ENCODE data around the gene ATG101. TPM values are rescaled to one million over a fixed set of nuclear protein-coding genes. Genes with fewer than 3 reads are reported as not detected.

ATG101 gene
- total RNA-seq, 120 experiments from 2014 or later = 19.6 to 42.5 (median 31.5) TPM

Other genes with a start within 250 kb of the ATG101 start
- gene FIGNL2, start 221.3 kb upstream of the ATG101 start, total RNA-seq = 1 to 10 TPM in 119 of 120 experiments, under 1 TPM in 1; 0.93 to 4.3 (median 2.1) TPM
- gene ANKRD33, start 181.9 kb upstream of the ATG101 start, total RNA-seq = 1 to 10 TPM in 2 of 120 experiments, under 1 TPM in 30, not detected in 88; 0.17 to 1.7 (median 0.37) TPM
- gene ACVRL1, start 162.5 kb upstream of the ATG101 start, total RNA-seq = 10 to 100 TPM in 111 of 120 experiments, 1 to 10 TPM in 9; 5.8 to 41.3 (median 17.1) TPM
- gene ACVR1B, start 118.3 kb upstream of the ATG101 start, total RNA-seq = 10 to 100 TPM; 29.2 to 90.8 (median 62.6) TPM
- 100 to 1,000 TPM in 3 of 120 experiments, 10 to 100 TPM in 117; 27.0 to 168 (median 54.0) TPM for gene TAMALIN, start 63.0 kb upstream of the ATG101 start, total RNA-seq
- gene NR4A1, start 18.5 kb upstream of the ATG101 start, total RNA-seq = 100 to 1,000 TPM in 5 of 120 experiments, 10 to 100 TPM in 115; 13.1 to 194 (median 28.9) TPM
- 1 to 10 TPM in 2 of 120 experiments, under 1 TPM in 10, not detected in 108; 0.33 to 3.7 (median 0.55) TPM for gene SMIM41, start 9.7 kb downstream of the ATG101 start, total RNA-seq
- gene KRT80, start 122.0 kb downstream of the ATG101 start, total RNA-seq = under 1 TPM in 51 of 120 experiments, not detected in 69; 0.10 to 0.43 (median 0.19) TPM
- 1 to 10 TPM in 37 of 120 experiments, under 1 TPM in 12, not detected in 71; 0.36 to 4.9 (median 1.5) TPM for gene KRT7, start 163.3 kb downstream of the ATG101 start, total RNA-seq
- gene KRT86, start 204.7 kb downstream of the ATG101 start, total RNA-seq = 1 to 10 TPM in 3 of 120 experiments, under 1 TPM in 82, not detected in 35; 0.21 to 1.3 (median 0.44) TPM
- 1 to 10 TPM in 14 of 120 experiments, under 1 TPM in 80, not detected in 26; 0.20 to 2.7 (median 0.59) TPM for gene KRT81, start 221.6 kb downstream of the ATG101 start, total RNA-seq

All from dorsolateral prefrontal cortex (tissue), 118 donors.